ENCODE data around the gene PCNX2.

The PCNX2 gene

GRCh38 chr1:233090746-233091494 lies 204.6 kb downstream of the PCNX2 start:
- no peaks in the 10 kb centered on the region for H3K36me3 ChIP-seq (replicated peaks)
- H3K27ac ChIP-seq = no peak overlapping the region
- TF ChIP-seq, protein P1, sequence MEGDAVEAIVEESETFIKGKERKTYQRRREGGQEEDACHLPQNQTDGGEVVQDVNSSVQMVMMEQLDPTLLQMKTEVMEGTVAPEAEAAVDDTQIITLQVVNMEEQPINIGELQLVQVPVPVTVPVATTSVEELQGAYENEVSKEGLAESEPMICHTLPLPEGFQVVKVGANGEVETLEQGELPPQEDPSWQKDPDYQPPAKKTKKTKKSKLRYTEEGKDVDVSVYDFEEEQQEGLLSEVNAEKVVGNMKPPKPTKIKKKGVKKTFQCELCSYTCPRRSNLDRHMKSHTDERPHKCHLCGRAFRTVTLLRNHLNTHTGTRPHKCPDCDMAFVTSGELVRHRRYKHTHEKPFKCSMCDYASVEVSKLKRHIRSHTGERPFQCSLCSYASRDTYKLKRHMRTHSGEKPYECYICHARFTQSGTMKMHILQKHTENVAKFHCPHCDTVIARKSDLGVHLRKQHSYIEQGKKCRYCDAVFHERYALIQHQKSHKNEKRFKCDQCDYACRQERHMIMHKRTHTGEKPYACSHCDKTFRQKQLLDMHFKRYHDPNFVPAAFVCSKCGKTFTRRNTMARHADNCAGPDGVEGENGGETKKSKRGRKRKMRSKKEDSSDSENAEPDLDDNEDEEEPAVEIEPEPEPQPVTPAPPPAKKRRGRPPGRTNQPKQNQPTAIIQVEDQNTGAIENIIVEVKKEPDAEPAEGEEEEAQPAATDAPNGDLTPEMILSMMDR (IDR thresholded peaks at IDR 0.05; ENCODE audit: low read depth, low read length, missing control alignments) = no peak
- DNase-seq = no peak
- in situ Hi-C loops (cut with HindIII; ENCODE audit: low pct_ligation_motif_present, low sequenced_read_pairs) = no loop called here
- no peaks in the 10 kb centered on the region for H3K27me3 ChIP-seq (replicated peaks)
- H3K4me3 ChIP-seq (ENCODE audit: low read depth, low read length) = no peak overlapping the region

- H3K36me3 ChIP-seq (replicated peaks) = no peaks in the 10 kb centered on the region
- DNase-seq = no peak
- TF ChIP-seq, protein P1 (IDR thresholded peaks at IDR 0.05; ENCODE audit: low read depth, low read length, missing control alignments) = no peak
- no peaks in the 10 kb centered on the region for H3K27me3 ChIP-seq (replicated peaks)
- no peak overlapping the region for H3K27ac ChIP-seq
- in situ Hi-C loops (cut with HindIII; ENCODE audit: low pct_ligation_motif_present, low sequenced_read_pairs) = no loop called here
- no peak overlapping the region for H3K4me3 ChIP-seq (ENCODE audit: low read depth, low read length)
These were observed 206.3 kb downstream of the PCNX2 start for GRCh38 chr1:233089251-233089650.

DNA sequence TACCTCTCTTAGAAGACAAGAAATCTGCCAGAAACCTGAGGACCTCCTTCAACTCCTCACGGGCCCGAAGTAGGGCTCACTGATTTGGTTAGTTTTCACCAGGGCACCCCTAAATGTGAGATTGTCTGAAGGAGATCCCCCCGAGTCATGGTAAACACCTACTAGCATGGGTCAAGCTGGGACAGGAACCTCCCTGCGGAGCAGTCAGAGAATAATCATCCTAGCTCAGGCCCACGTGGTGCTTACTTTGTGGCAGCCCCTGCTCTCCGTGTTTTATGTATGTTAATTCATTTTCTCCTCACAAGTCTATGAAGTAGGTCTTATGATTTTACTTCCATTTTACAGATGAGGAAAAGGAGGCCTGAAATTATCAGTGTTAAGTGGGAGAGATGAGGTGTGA lies 206.9 kb downstream of the PCNX2 start:
- no peak overlapping the region for H3K27ac ChIP-seq

GRCh38 chr1:233086961-233087881 lies 208.3 kb downstream of the PCNX2 start:
- no peaks in the 10 kb centered on the region for H3K27me3 ChIP-seq (replicated peaks)
- H3K36me3 ChIP-seq (replicated peaks) = no peaks in the 10 kb centered on the region
- no peak for DNase-seq
- TF ChIP-seq, protein P1 (IDR thresholded peaks at IDR 0.05; ENCODE audit: low read depth, low read length, missing control alignments) = no peak
- no peak overlapping the region for H3K27ac ChIP-seq
- in situ Hi-C loops (cut with HindIII; ENCODE audit: low pct_ligation_motif_present, low sequenced_read_pairs) = no loop called here
- no peak overlapping the region for H3K4me3 ChIP-seq (ENCODE audit: low read depth, low read length)

More for the DNA sequence above, 206.9 kb downstream of the PCNX2 start:
- no peaks in the 10 kb centered on the region for H3K27me3 ChIP-seq (replicated peaks)
- no peak for DNase-seq
- in situ Hi-C loops (cut with HindIII; ENCODE audit: low pct_ligation_motif_present, low sequenced_read_pairs) = no loop called here
- no peaks in the 10 kb centered on the region for H3K36me3 ChIP-seq (replicated peaks)
- TF ChIP-seq, protein P1 (IDR thresholded peaks at IDR 0.05; ENCODE audit: low read depth, low read length, missing control alignments) = no peak
- H3K4me3 ChIP-seq (ENCODE audit: low read depth, low read length) = no peak overlapping the region

DNA sequence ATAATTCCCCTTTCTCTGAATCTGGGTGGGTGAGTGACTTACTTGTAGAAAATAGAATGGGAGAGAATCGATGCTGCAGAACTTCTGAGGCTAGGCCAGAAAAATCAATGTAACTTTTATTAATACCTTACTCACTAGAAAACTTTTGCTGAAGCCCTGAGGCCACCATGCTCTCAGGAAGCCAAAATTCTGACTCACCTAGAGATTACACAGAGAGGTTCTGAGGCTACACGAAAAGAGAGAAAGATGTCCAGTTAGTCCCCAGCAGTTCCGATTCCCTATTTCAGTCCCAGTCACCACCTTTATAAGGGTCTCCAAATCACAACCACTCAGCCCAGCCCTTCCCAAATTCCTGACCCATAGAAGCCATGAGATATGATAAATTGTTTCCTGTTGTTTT lies 210.0 kb downstream of the PCNX2 start:
- H3K27me3 ChIP-seq (replicated peaks) = no peaks in the 10 kb centered on the region
- TF ChIP-seq, protein P1 (IDR thresholded peaks at IDR 0.05; ENCODE audit: low read depth, low read length, missing control alignments) = no peak
- no peak overlapping the region for H3K27ac ChIP-seq
- no peak overlapping the region for H3K4me3 ChIP-seq (ENCODE audit: low read depth, low read length)
- no peak for DNase-seq
- in situ Hi-C loops (cut with HindIII; ENCODE audit: low pct_ligation_motif_present, low sequenced_read_pairs) = no loop called here
- H3K36me3 ChIP-seq (replicated peaks) = no peaks in the 10 kb centered on the region
